ENCODE results near the gene MCF2L2.

Gene MCF2L2

DNA sequence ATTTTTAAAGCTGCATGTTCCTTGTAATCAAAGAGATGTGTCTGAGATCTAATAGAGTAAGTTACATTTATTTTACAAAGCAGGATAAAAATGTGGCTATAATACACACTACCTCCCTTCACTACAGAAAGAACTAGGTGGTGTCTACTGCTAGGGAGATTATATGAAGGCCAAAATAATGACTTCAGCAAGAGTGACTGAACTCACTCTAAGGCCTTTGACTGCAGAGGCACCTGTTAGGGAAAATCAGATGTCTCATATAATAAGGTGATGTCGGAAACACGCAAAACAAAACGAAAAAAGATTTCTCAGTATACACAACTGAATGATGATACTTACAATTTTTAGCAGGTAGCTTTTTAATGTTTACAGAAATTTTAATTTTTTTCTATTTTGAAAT, 156.3 kb downstream of the MCF2L2 start:
- no peak overlapping the region for H3K27ac ChIP-seq
- ChIA-PET POLR2A (ENCODE audit: low non-redundant PET) (no interaction called here), CTCF (interaction anchor here (0.6 to 1.6 kb wide), 2 partner anchors 14 kb away, joined by 3 to 4 read pairs; no protein-coding TSS in a partner anchor)
- TF ChIP-seq, protein P1, sequence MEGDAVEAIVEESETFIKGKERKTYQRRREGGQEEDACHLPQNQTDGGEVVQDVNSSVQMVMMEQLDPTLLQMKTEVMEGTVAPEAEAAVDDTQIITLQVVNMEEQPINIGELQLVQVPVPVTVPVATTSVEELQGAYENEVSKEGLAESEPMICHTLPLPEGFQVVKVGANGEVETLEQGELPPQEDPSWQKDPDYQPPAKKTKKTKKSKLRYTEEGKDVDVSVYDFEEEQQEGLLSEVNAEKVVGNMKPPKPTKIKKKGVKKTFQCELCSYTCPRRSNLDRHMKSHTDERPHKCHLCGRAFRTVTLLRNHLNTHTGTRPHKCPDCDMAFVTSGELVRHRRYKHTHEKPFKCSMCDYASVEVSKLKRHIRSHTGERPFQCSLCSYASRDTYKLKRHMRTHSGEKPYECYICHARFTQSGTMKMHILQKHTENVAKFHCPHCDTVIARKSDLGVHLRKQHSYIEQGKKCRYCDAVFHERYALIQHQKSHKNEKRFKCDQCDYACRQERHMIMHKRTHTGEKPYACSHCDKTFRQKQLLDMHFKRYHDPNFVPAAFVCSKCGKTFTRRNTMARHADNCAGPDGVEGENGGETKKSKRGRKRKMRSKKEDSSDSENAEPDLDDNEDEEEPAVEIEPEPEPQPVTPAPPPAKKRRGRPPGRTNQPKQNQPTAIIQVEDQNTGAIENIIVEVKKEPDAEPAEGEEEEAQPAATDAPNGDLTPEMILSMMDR (conservative IDR thresholded peaks at IDR 0.05; ENCODE audit: low read depth), result no peak
- DNase-seq (ENCODE audit: low spot score), result no peak

DNA sequence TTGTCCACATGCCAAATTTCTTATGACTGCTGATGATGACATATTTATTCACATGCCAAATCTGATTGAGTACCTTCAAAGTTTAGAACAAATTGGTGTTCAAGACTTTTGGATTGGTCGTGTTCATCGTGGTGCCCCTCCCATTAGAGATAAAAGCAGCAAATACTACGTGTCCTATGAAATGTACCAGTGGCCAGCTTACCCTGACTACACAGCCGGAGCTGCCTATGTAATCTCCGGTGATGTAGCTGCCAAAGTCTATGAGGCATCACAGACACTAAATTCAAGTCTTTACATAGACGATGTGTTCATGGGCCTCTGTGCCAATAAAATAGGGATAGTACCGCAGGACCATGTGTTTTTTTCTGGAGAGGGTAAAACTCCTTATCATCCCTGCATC, 158.1 kb downstream of the MCF2L2 start:
- ChIA-PET CTCF (no interaction called here), POLR2A (ENCODE audit: low non-redundant PET) (no interaction called here)
- TF ChIP-seq, protein P1 (conservative IDR thresholded peaks at IDR 0.05; ENCODE audit: low read depth), result no peak
- no peak for DNase-seq (ENCODE audit: low spot score)
- no peak overlapping the region for H3K27ac ChIP-seq

DNA sequence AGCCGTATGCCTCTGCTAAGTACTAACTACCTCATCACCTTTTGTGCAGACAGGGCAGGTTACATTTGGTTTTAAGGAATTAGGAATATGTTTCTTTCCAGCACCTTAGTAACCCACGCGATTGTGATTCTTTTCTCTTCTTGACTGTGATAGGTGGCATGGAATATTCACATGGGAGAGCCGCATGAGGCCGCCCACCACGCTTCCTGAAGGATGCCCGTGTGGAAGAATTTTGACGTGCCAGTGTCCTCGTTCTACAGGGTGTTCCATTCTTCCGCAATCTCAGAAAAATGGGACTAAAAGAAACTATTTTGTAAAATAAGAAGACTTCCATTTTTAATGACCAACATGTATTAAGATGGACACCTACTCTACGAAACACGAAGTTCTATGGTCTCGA, 159.1 kb downstream of the MCF2L2 start:
- TF ChIP-seq, protein P1 (conservative IDR thresholded peaks at IDR 0.05; ENCODE audit: low read depth), result no peak
- POLR2A ChIA-PET (ENCODE audit: low non-redundant PET), result no interaction called here
- no peak for DNase-seq (ENCODE audit: low spot score)
- no peak overlapping the region for H3K27ac ChIP-seq
- CTCF ChIA-PET, result no interaction called here

DNA sequence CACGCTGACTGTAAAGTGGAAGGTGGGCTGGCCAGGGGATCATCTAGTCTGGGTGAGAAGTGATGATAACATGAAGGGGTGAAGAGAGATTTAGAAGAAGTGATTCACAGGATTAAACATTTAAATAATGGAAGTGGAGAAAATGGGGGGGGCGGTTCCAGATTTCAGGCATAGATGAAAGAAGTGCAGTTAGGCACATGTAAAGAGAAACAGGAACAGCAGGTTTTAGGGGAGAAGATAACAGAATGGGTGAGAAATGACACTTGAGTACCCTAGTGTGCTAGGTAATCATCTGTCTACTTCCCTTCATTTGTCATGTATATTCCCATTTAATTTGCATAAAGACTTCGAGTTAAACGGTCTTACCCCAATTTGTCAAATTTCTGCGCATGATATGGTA, 160.1 kb downstream of the MCF2L2 start:
- ChIA-PET POLR2A (ENCODE audit: low non-redundant PET) (no interaction called here), CTCF (interaction anchor here (1.4 kb wide), 1 partner anchor 84 kb away, joined by 3 read pairs; no protein-coding TSS in a partner anchor)
- TF ChIP-seq, protein P1 (conservative IDR thresholded peaks at IDR 0.05; ENCODE audit: low read depth), result no peak
- no peak overlapping the region for H3K27ac ChIP-seq
- no peak for DNase-seq (ENCODE audit: low spot score)

DNA sequence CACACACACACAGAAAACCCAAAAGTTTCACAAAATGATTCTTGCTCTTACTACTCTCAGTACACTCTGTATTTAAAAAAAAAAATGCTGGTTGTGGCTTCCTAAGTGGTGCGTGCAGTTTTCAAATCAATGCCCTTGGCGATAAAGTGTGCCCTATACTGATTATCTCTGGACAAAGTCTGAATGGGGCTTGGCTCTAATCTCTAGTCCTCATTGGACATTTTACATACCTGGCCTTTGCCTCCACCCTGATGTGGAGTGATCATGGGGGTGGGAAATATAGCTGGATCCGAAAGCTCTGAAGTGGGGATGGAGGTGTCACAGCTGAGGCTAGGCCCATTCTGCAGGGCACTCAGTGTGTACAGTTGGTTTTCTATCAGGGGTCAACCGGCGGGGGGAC, 161.3 kb downstream of the MCF2L2 start:
- DNase-seq (ENCODE audit: low spot score), result no peak
- POLR2A ChIA-PET (ENCODE audit: low non-redundant PET), result no interaction called here
- TF ChIP-seq, protein P1 (conservative IDR thresholded peaks at IDR 0.05; ENCODE audit: low read depth), result no peak
- H3K27ac ChIP-seq, result peak overlapping the region; percentile 93
- CTCF ChIA-PET, result interaction anchor here (1.4 kb wide), 1 partner anchor 82 kb away, joined by 3 read pairs; no protein-coding TSS in a partner anchor

DNA sequence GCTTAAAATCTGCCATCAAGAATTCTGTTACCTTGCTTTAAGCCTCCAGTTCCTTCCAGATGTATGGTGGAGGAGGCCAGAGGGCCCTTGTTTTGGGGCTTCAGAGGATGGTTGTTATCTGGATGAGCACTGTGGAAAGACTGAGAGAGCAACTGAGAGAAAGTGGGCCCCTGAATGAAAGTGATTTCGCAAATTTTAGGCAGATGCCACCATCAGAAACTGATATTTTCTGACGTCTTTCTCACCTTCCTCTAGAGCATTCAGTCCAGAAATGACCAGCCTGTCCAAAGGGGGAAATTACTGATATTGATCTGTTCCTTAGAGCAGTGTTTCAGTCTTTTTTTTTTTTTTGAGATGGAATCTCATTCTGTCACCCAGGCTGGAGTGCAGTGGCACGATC, 162.0 kb downstream of the MCF2L2 start:
- CTCF ChIA-PET, result interaction anchor here (0.6 to 1.3 kb wide), 2 partner anchors 44 to 82 kb away, joined by 4 to 6 read pairs; no protein-coding TSS in a partner anchor
- POLR2A ChIA-PET (ENCODE audit: low non-redundant PET), result no interaction called here
- no peak for DNase-seq (ENCODE audit: low spot score)
- TF ChIP-seq, protein P1 (conservative IDR thresholded peaks at IDR 0.05; ENCODE audit: low read depth), result no peak
- H3K27ac ChIP-seq, result peak overlapping the region; percentile 93

Measured in RWPE1 (cell line).